ENCODE measurements around the gene B3GALNT2.

GRCh38 chr1:235461954-235462353 is 42.3 kb downstream of the B3GALNT2 start:
- TF ChIP-seq CTCF (IDR thresholded peaks at IDR 0.05) (no peak), POLR2A (IDR thresholded peaks at IDR 0.05) (no peak)
